Psoas muscle (tissue), 8 donors: ENCODE data around the gene MBD1. TPM values are rescaled to one million over a fixed set of nuclear protein-coding genes. Genes with fewer than 3 reads are reported as not detected.
"Not testable (repeated sequence)": the region's sequence is repeated elsewhere in the genome, so short reads cannot be mapped to it uniquely, and the experiment has no call there.

Experiments
- ATAC-seq, 4 donors: fragments of 200-7000 bp; cut with Tn5 transposase; one replicate each; pipeline ENCODE4 v1.9.1; 2020; ENCODE audit warnings: moderate library complexity in 3 of 4, mild to moderate bottlenecking in 2 of 4
- DNase-seq, 2 donors: peaks; one replicate each; pipeline ENCODE4 v3.0.0-alpha.2; 2020
- H3K27ac ChIP-seq: fragments of 200-600 bp; one replicate; pipeline ENCODE4 v1.8.0; 2022
- H3K27me3 ChIP-seq, 3 donors: fragments of 200-600 bp in 1 of 3; one replicate each; pipeline versions ENCODE4 v1.6.1 to v1.8.0; 2013 to 2022; ENCODE audit warnings: low read length in 2 of 3, mild to moderate bottlenecking in 2 of 3, moderate library complexity in 1 of 3; ENCODE audit not compliant: insufficient read depth in 3 of 3
- H3K36me3 ChIP-seq, 2 donors: fragments of 200-600 bp in 1 of 2; one replicate each; pipeline versions ENCODE4 v1.6.1 to v1.8.0; 2013 to 2022; ENCODE audit warnings: low read depth in 1 of 2, mild to moderate bottlenecking in 1 of 2, moderate library complexity in 1 of 2; ENCODE audit not compliant: insufficient read depth in 1 of 2
- H3K4me1 ChIP-seq: fragments of 200-600 bp; one replicate; pipeline ENCODE4 v1.8.0; 2022
- H3K4me3 ChIP-seq: fragments of 200-600 bp; one replicate; pipeline ENCODE4 v1.8.0; 2022; ENCODE audit warnings: mild to moderate bottlenecking
- H3K9me3 ChIP-seq: fragments of 200-600 bp; one replicate; pipeline ENCODE4 v1.8.0; 2022
- CTCF ChIP-seq: fragments of 200-600 bp; IDR thresholded peaks from one replicate; pipeline ENCODE4 v1.8.0; 2022; ENCODE audit warnings: antibody characterized with exemption
- WGBS, 3 donors: extraction: QIAGEN DNeasy Blood & Tissue Kit; methylation state at CpG; one replicate each; pipeline versions ENCODE4 v1.1.6 to v1.1.7; 2013; 5-methylcytosine and 5-hydroxymethylcytosine counted together
- intact Hi-C, 2 donors: fragments of 100-400 bp; cut with DNase I; formaldehyde crosslinking; loops; one replicate each; pipeline versions ENCODE4 v1.11.0 to v1.14.2; 2022
- polyA plus RNA-seq, 3 donors: library from polyadenylated mRNA; stranded (reverse); fragments of 200-250 nt; gene quantifications; one replicate each; pipeline ENCODE4 v1.2.3, GENCODE V29; 2013
- total RNA-seq, 4 donors: library from RNA; stranded (reverse); fragmentation: NEBNext Ultra II Directional in 2 of 4; extraction: Animal tissue kit (Norgen Biotek cat#: 25700) in 2 of 4; gene quantifications; one replicate each; pipeline versions ENCODE4 v1.2.1 to v1.2.4, GENCODE V29; 2021 to 2023
- donor health status: healthy with polysubstance abuse.
- donor health status: DM: no; HTN: no; CAD: no; lungs with moderate emphysema.
- donor health status: Bipolar disorder and iron deficiency.
- donor health status: healthy.
- donor health status: DM: yes; HTN: yes; CAD: no.
- donor health status: DM: no; HTN: no; CAD: no.
- donor health status: DM: no; HTN: no; CAD: no.
- donor health status: DM: yes; HTN: yes; CAD: no.

Gene MBD1
- total and polyA plus RNA-seq, 7 donors = 33.5 to 97.6 (median 52.6) TPM

DNA sequence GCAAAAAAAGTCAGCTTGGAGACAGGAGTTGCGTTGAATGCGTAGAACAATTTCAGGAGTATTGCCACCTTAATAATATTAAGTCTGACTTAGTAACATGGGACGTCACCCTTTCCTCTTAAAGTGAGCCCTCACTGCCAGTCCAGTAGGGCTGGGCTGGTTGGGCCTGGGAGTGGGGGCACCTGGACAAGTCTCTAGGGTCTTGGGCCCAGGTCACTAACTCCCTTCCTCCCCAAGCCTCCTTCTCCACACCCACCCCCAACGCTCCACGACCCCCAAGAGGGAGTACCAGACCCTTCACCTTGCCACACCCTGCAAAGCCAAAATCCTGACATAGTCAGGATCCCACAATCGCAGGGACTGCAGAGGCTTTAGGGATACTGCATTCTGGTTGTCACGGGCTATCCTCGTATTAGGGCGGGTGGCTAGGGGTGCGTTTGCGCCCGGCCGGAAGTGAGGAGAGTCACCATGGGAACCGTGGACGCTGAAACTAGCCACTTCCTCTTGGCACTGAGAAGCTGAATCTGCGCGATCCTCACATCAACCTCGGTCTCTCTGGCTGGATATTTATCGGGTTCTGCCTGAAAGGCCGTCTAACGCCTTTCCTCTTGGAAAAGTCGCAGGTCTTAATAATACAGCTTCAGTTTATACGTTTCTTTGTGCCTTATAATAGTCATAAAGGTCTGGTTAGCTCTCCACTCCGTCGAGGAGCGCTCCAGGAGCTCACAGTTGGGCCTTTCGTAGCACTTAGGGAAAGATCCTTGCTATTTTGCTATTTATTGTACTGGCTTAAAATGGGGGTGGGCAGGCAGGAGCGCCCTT is 16.5 kb upstream of the MBD1 start:
- WGBS, 3 donors = 10 to 13% (median 12%) methylated on average over 28 of the region's 28 CpGs
- DNase-seq (peak; percentile 68 to 84), ATAC-seq (peak; percentile 71 to 91 (median 82))
- Histone ChIP-seq H3K36me3 (no peaks in the 10 kb centered on the region), H3K9me3 (no peaks in the 10 kb centered on the region), H3K27me3 (peaks cover 4 to 39% (median 7%) of the 10 kb centered on the region in 3 donors), H3K4me3 (peak overlapping the region; percentile 60), H3K27ac (no peak overlapping the region), H3K4me1 (no peaks in the 10 kb centered on the region)
- intact Hi-C loops = no loop called here
- no peak for TF ChIP-seq CTCF

GRCh38 chr18:50293039-50293438 is 11.7 kb upstream of the MBD1 start:
- H3K27ac ChIP-seq = no peak overlapping the region
- no peaks in the 10 kb centered on the region for H3K27me3 ChIP-seq
- H3K4me1 ChIP-seq = no peaks in the 10 kb centered on the region
- H3K4me3 ChIP-seq = no peak overlapping the region
- no peaks in the 10 kb centered on the region for H3K36me3 ChIP-seq
- H3K9me3 ChIP-seq = no peaks in the 10 kb centered on the region
- ATAC-seq (no peak), DNase-seq (no peak)
- TF ChIP-seq CTCF = no peak
- intact Hi-C loops = no loop called here
- WGBS, 3 donors = 84 to 97% (median 87%) methylated on average over 1 of the region's 1 CpG

DNA sequence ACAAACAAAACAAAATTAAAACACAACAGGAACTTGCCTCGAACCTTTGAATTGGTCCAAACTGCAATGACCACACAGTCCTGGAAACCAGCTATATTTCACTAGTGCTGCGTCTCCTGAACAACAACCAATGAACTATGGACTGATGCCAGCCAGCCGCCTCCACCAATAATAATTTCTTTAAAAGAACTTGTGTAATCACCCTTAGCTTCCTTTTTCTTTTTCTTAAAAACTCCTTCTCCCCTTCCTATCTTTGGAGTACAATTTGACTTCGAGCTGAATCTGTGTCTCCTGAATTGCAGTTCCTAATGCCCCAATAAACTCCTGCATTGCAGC is 7.8 kb upstream of the MBD1 start:
- DNase-seq (no peak), ATAC-seq (no peak)
- WGBS, 3 donors = 89 to 92% (median 89%) methylated on average over 4 of the region's 4 CpGs
- intact Hi-C loops = loop anchor here in 1 of 2 donors (10.0 kb wide), 1 partner anchor 906 kb away; the partner anchor contains the start of gene MEX3C
- Histone ChIP-seq H3K36me3 (peaks cover 0 to 19% of the 10 kb centered on the region in 2 donors), H3K4me1 (no peaks in the 10 kb centered on the region), H3K27ac (no peak overlapping the region), H3K27me3 (no peaks in the 10 kb centered on the region), H3K4me3 (no peak overlapping the region), H3K9me3 (no peaks in the 10 kb centered on the region)
- no peak for TF ChIP-seq CTCF

GRCh38 chr18:50288348-50289107 is 7.2 kb upstream of the MBD1 start:
- Histone ChIP-seq H3K4me3 (peak overlapping the region; percentile 75), H3K36me3 (peaks cover 0 to 25% of the 10 kb centered on the region in 2 donors), H3K27ac (peak overlapping the region; percentile 91)
- 75 to 77% (median 76%) methylated on average over 21 of the region's 21 CpGs for WGBS, 3 donors
- not testable (repeated sequence) for H3K9me3 ChIP-seq, ATAC-seq, H3K4me1 ChIP-seq, DNase-seq, H3K27me3 ChIP-seq
- intact Hi-C loops = loop anchor here in 1 of 2 donors (10.0 kb wide), 1 partner anchor 906 kb away; the partner anchor contains the start of gene MEX3C
